Fibroblast of lung (primary cell): ENCODE results near the gene PHF21A. TPM values are rescaled to one million over a fixed set of nuclear protein-coding genes. Genes with fewer than 3 reads are reported as not detected.

Experiments
- DNase-seq, 2 donors: peaks; one replicate each; pipeline versions ENCODE4 v3.0.0 to v3.0.0-alpha.2; 2010; ENCODE audit warnings: low read depth in 2 of 2
- H2AFZ ChIP-seq: 2 replicates; pipeline ENCODE4 v1.5.1; 2012; ENCODE audit warnings: low read length, control low read depth, inconsistent platforms
- H3K27ac ChIP-seq: 2 replicates; pipeline ENCODE4 v1.5.1; 2011; ENCODE audit warnings: low read length, control low read depth; ENCODE audit not compliant: insufficient read depth
- H3K27me3 ChIP-seq: 2 replicates; pipeline ENCODE4 v1.5.1; 2011; ENCODE audit warnings: mild to moderate bottlenecking, low read length; ENCODE audit not compliant: control insufficient read depth, insufficient read depth
- H3K36me3 ChIP-seq: 2 replicates; pipeline ENCODE4 v1.5.1; 2011; ENCODE audit warnings: low read length; ENCODE audit not compliant: control insufficient read depth, insufficient read depth
- H3K4me1 ChIP-seq: 2 replicates; pipeline ENCODE4 v1.5.1; 2011; ENCODE audit warnings: low read length; ENCODE audit not compliant: control insufficient read depth, insufficient read depth; ENCODE audit errors: extremely low read depth
- H3K4me2 ChIP-seq: 2 replicates; pipeline ENCODE4 v1.5.1; 2011; ENCODE audit warnings: low read length, control low read depth; ENCODE audit not compliant: insufficient read depth; ENCODE audit errors: extremely low read depth
- H3K4me3 ChIP-seq, 4 experiments: fragments of 200-600 bp in 1 of 4; sonication (generic) in 1 of 4; replicated peaks in 1 of 4; 2 replicates each; pipeline ENCODE4 v1.5.1; 2011 to 2016; ENCODE audit warnings: low read length in 4 of 4, low read depth in 3 of 4, mild to moderate bottlenecking in 3 of 4, control low read depth in 2 of 4, inconsistent platforms in 1 of 4, mixed read lengths in 1 of 4; ENCODE audit not compliant: insufficient read depth in 1 of 4; ENCODE audit errors: control extremely low read depth in 1 of 4
- H3K79me2 ChIP-seq: 2 replicates; pipeline ENCODE4 v1.5.1; 2012; ENCODE audit warnings: mild to moderate bottlenecking, low read length, inconsistent platforms; ENCODE audit not compliant: control insufficient read depth, insufficient read depth
- H3K9ac ChIP-seq: 2 replicates; pipeline ENCODE4 v1.5.1; 2011; ENCODE audit warnings: mild to moderate bottlenecking, low read length, control low read depth; ENCODE audit not compliant: insufficient read depth
- H3K9me3 ChIP-seq: 2 replicates; pipeline ENCODE4 v1.5.1; 2012; ENCODE audit warnings: low read depth, low read length; ENCODE audit not compliant: control insufficient read depth, insufficient read depth
- H4K20me1 ChIP-seq: 2 replicates; pipeline ENCODE4 v1.5.1; 2011; ENCODE audit warnings: low read length; ENCODE audit not compliant: control insufficient read depth, insufficient read depth; ENCODE audit errors: extremely low read depth
- EZH2 ChIP-seq: IDR thresholded peaks from 2 replicates; pipeline ENCODE4 v1.5.1; 2012; ENCODE audit warnings: low read length, control low read depth, mild to moderate bottlenecking; ENCODE audit errors: missing control alignments
- polyA plus RNA-seq, 2 donors: library from polyadenylated mRNA; depleted of rRNA in 1 of 2; stranded (reverse) in 1 of 2; unstranded in 1 of 2; fragments of >200 nt; gene quantifications; 2 replicates each; pipeline ENCODE4 v1.2.1, GENCODE V29; 2011 to 2012; ENCODE audit warnings: missing spikeins in 1 of 2
- total RNA-seq: library from RNA; depleted of rRNA; stranded (reverse); fragments of >200 nt; gene quantifications from 2 replicates; pipeline ENCODE4 v1.2.1, GENCODE V29; 2014
- TF ChIP-seq, protein P1 (sequence below), 2 donors: IDR thresholded peaks in 1 of 2; conservative IDR thresholded peaks in 1 of 2; 1 replicate in 1 of 2; 2 replicates in 1 of 2; pipeline ENCODE4 v1.5.1; 2011 to 2012; ENCODE audit warnings: low read length in 2 of 2, control low read depth in 1 of 2, inconsistent platforms in 1 of 2, low read depth in 1 of 2, mild to moderate bottlenecking in 1 of 2

The PHF21A gene
- total and polyA plus RNA-seq, 2 donors (not counting 1 experiment from before 2014, with no cell fraction given): 18.5 to 21.0 TPM

DNA sequence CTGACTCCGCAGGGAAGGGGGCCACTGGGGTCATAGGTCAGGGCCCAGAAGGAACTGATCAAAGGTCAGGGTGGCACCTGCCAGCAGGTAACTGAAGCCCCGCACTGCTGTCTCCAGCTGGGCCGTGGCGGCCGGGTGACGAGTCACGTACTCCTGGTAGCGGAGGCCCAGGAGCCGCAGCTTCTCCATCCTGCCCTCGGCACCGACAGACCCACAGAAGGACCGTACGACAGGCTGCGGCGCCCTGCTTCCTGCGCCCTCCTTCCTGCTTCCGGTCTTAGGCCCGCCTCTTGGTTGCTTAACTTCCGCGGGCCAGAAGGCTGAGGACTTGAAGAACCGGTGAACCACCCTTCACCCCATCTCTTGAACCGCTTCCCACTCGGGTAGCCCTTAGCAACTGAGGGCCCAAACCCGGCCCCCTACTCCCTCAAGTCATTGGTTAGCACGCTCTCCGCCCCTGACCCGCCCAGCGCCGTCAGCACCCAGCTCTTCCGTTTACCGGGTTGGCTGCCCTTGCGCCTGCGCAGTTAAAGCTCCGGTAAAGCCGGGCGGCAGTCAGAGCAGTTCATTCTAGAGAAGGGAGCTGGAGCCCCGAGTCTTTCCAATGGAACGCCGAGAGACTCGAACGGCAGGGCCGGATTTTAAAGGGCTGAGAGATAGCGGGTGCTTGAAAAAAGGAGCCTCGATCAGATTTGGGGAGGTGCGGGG lies 203.5 kb downstream of the PHF21A start, which contains the start of gene PEX16:
PEX16 (minus strand) TSS at position 255 of the 708 bp plus-strand sequence; CDS start at position 189, 66 bp downstream.
- peak; percentile 100 for DNase-seq
- Histone ChIP-seq H3K4me2 (peak within 1 kb of the TSS; percentile 96), H4K20me1 (no peaks in the 10 kb centered on the region), H3K27ac (peak within 1 kb of the TSS; percentile 94), H3K9me3 (no peaks in the 10 kb centered on the region), H3K4me3 (peak within 1 kb of the TSS; percentile 83 to 100 (median 96)), H2AFZ (peak within 1 kb of the TSS; percentile 82), H3K27me3 (peaks cover 15% of the 10 kb centered on the region), H3K4me1 (peaks cover 2% of the 10 kb centered on the region), H3K36me3 (peaks cover 17% of the 10 kb centered on the region), H3K9ac (peak within 1 kb of the TSS; percentile 95), H3K79me2 (peaks cover 18% of the 10 kb centered on the region)
- TF ChIP-seq, protein P1, sequence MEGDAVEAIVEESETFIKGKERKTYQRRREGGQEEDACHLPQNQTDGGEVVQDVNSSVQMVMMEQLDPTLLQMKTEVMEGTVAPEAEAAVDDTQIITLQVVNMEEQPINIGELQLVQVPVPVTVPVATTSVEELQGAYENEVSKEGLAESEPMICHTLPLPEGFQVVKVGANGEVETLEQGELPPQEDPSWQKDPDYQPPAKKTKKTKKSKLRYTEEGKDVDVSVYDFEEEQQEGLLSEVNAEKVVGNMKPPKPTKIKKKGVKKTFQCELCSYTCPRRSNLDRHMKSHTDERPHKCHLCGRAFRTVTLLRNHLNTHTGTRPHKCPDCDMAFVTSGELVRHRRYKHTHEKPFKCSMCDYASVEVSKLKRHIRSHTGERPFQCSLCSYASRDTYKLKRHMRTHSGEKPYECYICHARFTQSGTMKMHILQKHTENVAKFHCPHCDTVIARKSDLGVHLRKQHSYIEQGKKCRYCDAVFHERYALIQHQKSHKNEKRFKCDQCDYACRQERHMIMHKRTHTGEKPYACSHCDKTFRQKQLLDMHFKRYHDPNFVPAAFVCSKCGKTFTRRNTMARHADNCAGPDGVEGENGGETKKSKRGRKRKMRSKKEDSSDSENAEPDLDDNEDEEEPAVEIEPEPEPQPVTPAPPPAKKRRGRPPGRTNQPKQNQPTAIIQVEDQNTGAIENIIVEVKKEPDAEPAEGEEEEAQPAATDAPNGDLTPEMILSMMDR (conservative IDR thresholded peaks at IDR 0.05 in 1 of 2, IDR thresholded peaks at IDR 0.05 in 1 of 2; ENCODE audit: low read depth in 1 of 2, low read length in 2 of 2): no peak
- no peak for TF ChIP-seq EZH2

DNA sequence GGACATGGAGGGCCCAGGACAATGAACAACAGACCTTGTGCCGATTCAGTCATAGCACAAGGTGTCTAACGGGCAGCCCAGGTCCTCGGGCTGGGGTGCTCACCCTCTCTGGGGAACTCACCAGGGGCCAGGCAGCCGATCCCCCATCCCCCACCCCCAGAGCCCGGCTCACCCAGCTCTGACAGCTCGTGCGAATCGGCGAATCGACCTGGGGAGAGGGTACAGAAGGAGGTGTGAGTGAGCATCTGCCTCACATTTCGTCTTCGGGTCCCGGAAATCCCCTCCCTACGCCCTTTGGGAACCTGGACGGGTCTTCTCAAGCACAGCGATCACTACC lies 204.0 kb downstream of the PHF21A start:
- Histone ChIP-seq H3K4me1 (peaks cover 2% of the 10 kb centered on the region), H2AFZ (peak overlapping the region; percentile 63)
- no peak for DNase-seq

GRCh38 chr11:45915446-45915845 lies 205.8 kb downstream of the PHF21A start:
- H3K36me3 ChIP-seq: peaks cover 24% of the 10 kb centered on the region
- TF ChIP-seq, protein P1 (conservative IDR thresholded peaks at IDR 0.05 in 1 of 2, IDR thresholded peaks at IDR 0.05 in 1 of 2; ENCODE audit: low read depth in 1 of 2, low read length in 2 of 2): no peak
- no peak for TF ChIP-seq EZH2
- no peak overlapping the region for H3K4me3 ChIP-seq
- no peaks in the 10 kb centered on the region for H4K20me1 ChIP-seq
- H3K27ac ChIP-seq: no peak overlapping the region
- peaks cover 2% of the 10 kb centered on the region for H3K4me1 ChIP-seq
- H3K27me3 ChIP-seq: no peaks in the 10 kb centered on the region
- H3K4me2 ChIP-seq: no peak overlapping the region
- H2AFZ ChIP-seq: no peak overlapping the region
- H3K9me3 ChIP-seq: no peaks in the 10 kb centered on the region
- H3K9ac ChIP-seq: no peak overlapping the region
- peaks cover 18% of the 10 kb centered on the region for H3K79me2 ChIP-seq
- DNase-seq: no peak

More for the DNA sequence above, 204.0 kb downstream of the PHF21A start:
- H4K20me1 ChIP-seq: no peaks in the 10 kb centered on the region
- H3K4me2 ChIP-seq: peak overlapping the region; percentile 76
- H3K9ac ChIP-seq: peak overlapping the region; percentile 95
- H3K36me3 ChIP-seq: peaks cover 17% of the 10 kb centered on the region
- TF ChIP-seq, protein P1 (conservative IDR thresholded peaks at IDR 0.05 in 1 of 2, IDR thresholded peaks at IDR 0.05 in 1 of 2; ENCODE audit: low read depth in 1 of 2, low read length in 2 of 2): no peak
- no peak for TF ChIP-seq EZH2
- no peaks in the 10 kb centered on the region for H3K9me3 ChIP-seq
- H3K79me2 ChIP-seq: peaks cover 18% of the 10 kb centered on the region
- peak overlapping the region; percentile 83 to 100 (median 96) for H3K4me3 ChIP-seq
- H3K27me3 ChIP-seq: peaks cover 12% of the 10 kb centered on the region
- H3K27ac ChIP-seq: peak overlapping the region; percentile 94
